ENCODE data around the gene TRIO.

TRIO gene

GRCh38 chr5:14440223-14440581 lies 297.1 kb downstream of the TRIO start:
- DNase-seq: no peak

- DNase-seq: peak; percentile 98
Measured at GRCh38 chr5:14440582-14441431, 297.7 kb downstream of the TRIO start.

DNA sequence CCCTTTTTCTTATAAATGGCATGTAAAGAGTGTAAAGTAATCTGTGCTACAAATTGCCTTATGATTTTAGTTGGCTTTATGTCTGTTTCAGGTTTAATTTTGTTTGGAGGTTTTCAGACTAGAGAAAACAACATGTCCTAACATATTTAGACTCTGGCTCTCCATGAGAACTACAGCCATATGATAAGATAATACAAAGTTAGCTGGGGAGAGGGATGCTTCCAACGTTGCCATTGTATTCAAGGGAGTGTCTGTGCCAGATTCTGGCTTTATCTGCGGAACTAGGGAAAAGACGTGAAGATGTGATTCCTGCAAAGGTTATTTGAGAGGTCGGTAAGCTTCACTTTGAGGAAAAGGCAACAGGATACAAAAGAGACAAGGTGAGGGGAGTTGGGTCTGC lies 298.5 kb downstream of the TRIO start:
- no peak for DNase-seq

DNA sequence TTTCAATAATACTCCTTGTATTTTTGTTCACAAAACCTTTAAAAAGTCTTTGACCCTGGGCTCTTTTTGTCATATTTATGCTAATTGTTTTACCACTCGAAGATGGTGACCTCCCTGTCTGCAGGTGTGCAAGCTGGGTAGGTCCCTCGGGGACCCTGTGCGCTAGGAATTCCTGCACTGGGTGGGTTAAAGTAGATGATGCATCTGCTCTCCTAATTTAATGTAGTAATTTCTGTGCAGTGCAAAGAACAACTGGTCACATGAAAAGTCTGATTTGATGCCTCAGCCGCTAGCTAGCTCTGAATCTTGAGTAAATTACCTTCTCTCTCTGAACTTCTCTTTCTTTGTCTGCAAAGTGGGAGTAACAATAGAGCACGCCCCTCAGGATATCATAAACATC lies 299.4 kb downstream of the TRIO start:
- no peak for DNase-seq

GRCh38 chr5:14443671-14444093 lies 300.5 kb downstream of the TRIO start:
- peak; percentile 76 for DNase-seq

GRCh38 chr5:14444161-14444560 lies 301.0 kb downstream of the TRIO start:
- DNase-seq: no peak

GRCh38 chr5:14445013-14445412 lies 301.9 kb downstream of the TRIO start:
- peak; percentile 67 for DNase-seq

DNA sequence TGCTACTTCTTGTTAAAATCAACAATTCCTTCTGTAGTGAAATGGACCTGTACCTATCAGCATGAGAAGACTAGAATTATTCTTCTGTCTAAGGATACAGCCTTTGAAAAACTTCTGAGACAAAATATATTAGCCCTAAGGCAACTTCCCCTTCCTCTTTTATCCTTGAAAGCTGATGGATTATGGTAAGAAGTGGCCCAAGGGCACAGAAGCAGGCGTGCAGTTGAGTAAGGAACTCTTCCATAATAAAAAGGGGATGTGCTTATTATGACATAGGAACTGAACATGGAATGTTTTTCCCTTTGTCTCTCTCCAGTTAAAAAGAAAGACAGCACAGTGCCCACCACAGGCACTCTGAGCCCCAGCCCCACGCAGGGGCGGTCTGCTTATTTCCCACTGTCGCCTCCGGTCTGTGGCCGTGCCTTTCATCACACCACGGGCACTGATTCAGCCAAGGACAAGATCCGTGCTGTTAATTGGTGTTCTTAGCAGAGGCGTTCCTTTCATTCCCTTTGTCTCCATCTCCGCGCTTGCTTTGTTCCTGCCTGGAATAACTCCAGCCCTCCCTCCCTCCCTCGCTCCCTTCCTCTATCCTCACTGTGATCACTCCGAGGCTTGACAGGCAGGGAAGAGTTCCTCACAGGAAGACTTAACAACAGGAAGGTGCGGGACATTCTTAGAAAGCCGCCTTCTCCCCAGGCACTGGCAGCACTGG lies 302.6 kb downstream of the TRIO start:
- DNase-seq: peak; percentile 82

DNA sequence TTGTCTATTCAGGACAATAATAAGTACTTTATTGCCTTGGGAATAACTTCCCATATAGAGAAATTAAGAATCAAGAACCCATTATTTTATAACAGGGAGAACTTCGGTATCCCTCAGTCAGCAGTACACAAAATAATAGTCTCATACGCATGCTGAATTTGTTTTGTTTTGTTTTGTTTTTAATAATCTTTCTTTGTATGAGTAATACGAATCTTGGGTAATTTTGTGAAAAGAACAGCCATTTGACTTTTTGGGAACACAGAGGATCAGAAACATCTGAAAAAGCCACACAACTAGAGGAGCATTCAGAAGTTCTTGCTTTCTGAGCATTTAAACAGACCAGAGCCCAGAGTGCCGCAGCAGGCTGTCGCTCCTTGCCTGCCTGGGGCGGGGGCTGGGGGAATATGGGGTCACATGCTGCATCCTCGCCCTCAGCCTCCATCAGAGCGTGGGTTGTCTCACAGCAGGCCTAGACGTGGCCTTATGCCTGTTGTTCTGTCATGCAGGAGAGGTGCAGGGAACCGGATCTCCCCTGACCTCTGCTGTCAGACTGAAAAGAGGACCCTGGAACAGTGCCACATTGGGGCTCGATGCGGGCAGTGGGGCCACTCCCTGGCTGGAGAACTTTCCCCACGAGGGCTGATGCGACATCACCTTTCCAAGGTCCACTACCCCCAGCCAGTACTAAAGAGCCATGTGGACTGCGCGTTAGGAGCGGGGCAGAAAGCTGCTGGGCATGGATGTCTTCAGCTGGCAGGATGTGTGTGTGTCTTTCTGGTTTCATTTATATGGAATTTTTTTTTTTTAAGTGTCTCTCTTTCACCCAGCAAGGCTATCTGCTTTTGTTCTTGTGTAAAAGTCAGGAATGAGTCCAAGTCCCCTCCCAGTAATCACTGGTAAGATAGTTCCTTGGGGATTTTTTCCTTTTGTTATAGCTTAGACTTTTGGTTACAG lies 305.1 kb downstream of the TRIO start:
- peak; percentile 70 for DNase-seq

DNA sequence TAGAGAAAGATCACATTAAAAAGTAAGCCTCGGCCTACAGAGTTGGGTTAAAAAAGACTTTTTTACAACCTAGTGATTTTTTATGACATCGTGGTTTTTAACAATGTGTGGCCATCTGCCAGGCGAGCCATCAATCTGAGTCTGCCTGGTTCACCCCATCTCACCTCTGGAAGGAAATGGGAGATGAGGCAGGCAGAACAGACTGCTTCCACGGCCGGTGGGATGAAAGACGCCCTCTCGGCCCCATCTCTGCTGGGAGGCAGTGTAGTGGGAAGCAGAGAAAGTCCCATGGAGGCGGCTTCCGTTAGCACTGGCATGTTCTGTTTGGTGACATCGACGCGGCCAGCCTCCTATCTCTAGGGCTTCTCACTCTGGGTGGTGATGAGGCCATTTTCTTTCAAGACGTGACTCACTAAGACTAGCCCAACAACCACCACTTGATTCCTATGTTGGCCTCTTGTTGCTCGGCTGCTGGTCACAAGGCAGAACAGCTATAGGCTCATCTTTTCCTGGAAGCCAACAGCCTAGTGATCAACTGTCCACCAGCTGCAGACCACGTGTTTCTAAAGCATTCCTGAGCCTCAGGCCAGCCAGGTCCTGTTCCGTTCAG lies 306.0 kb downstream of the TRIO start:
- DNase-seq: peak; percentile 97

- peak; percentile 99 for DNase-seq
Measured at GRCh38 chr5:14450018-14450524, 306.9 kb downstream of the TRIO start.

DNA sequence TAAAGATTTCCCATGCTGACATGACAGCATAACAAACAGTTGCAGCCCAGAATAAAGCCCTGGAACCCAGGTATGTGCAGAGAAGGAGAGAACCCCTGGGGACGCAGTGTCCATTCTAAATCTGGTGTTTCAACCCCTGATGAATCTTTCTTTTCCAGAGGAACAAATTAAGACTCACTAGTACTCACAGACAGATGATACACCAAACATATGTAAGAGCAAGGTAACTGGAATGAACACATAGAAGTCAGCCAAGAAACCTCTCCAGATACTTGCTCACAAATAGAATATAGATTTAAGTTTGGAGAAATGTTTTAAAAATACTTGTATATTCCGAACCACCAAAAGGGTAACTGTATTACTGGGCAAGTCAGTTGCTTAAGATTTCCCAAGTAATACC lies 307.6 kb downstream of the TRIO start:
- DNase-seq: no peak

- no peak for DNase-seq
Measured at GRCh38 chr5:14451871-14452270, 308.7 kb downstream of the TRIO start.

DNA sequence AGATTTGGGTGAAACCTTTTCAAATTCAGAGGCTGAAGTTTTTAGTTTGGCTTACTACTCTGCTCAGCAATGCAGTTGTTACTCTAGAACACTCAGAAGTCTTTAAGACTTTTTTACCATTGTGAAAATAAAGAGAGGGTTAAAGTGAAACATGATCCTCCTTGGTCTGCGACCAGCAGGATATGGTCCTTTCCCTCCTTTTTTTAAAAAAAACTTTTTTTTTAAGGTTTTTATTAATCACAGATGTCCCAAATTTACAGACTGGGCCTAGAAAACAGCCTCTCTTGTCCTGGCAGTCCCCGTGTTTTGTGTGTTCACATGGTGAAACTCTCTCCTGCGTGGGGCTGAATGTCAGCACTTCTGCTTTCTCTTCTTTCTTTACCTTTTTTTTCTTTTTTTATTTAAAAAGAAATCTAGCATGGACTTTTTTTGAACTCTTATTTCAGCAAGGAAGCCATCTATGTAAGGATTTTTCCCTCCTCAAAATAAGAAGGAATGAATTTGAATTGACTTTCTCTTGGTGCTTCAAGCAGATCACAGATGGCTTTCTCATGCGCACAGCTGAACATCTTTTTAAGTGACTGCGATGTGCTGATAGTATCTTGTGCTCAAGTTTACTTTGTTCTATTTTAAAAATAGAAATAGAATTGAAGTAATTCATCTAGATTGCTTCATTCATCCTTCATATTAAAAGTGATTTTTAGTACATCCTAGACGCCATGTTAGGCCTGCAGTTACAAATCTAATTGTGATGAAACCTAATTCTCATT lies 309.7 kb downstream of the TRIO start:
- DNase-seq: peak; percentile 84

- no peak for DNase-seq
Measured at GRCh38 chr5:14453481-14453880, 310.3 kb downstream of the TRIO start.

DNA sequence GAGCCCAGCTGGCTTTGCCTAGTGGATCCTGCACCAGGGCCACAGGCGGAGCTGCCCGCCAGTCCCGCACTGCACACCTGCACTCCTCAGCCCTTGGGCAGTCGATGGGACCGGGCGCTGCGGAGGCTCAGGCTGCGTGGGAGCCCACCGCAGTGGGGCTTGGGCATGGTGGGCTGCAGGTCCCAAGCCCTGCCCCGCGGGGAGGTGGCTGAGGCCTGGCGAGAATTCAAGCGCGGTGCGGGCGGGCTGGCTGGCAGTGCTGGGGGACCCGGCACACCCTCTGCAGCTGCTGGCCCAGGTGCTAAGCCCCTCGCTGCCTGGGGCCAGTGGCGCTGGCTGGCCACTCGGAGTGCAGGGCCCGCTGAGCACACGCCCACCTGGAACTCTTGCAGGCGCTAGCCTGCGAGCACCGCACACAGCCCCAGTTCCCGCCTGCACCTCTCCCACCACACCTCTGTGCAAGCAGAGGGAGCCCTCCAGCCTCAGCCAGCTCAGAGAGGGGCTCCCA lies 312.7 kb downstream of the TRIO start:
- DNase-seq: no peak

- DNase-seq: no peak
Measured at GRCh38 chr5:14457476-14457875, 314.3 kb downstream of the TRIO start.

DNA sequence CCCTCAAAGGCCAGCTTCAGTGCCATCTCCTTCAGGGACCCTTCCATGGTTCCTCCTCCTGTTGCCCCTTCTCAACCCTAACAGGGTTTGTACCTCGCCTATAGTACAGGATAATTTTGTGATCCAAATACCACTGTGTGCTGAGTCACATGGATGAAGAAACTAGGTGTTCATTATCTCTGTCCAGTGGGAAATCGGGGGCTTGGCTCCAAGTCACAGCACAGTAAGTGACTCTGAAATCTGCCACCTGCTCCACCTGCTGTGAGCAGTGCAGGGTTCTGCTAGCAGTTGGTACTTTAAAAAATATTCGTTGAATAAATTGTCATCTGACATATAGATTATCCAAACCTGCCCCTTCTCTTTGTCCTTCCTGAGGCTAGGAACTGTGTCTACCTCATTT lies 315.3 kb downstream of the TRIO start:
- DNase-seq: no peak

GRCh38 chr5:14460844-14461398 lies 317.8 kb downstream of the TRIO start:
- no peak for DNase-seq

- no peak for DNase-seq
Measured at GRCh38 chr5:14462681-14463080, 319.5 kb downstream of the TRIO start.

DNA sequence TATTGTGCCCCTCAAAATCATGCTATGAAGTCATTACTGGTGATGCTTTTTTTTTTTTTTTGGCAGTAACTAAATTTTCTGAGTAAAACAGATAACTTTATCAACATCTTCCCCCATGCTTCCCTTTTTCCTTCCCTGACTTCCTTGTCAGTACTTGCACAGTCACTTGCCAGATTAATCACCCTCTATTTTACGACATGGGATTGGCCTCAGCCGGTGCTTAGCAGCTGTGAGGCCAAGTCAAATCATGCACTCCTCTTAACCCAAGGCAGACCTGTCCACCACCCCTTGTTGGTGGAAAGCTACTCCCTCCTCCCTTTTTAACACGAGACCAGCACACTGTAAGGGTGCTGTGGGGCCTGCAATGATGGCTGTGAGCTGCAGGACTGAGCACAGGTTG lies 320.5 kb downstream of the TRIO start:
- no peak for DNase-seq
